Measurements from ENCODE around the gene AOPEP.

DNA sequence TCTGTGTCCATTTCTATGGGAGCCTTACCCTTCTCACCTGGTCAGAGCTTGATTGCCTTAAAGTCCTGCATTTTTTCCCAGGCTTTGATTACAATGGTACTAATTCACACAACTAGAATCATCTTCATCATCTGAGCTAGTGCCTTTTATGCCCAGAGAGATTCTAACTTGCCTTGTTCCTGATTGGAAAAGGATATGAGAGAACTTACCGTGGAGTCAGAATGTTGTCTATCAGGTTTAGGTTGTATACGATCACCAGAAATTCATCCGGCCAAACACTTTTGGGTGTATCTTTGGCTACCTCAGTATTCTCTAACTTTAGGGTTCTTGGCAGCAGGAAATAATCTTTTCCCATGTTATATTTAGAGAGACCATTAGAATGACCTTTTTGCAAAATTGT is 71.7 kb downstream of the AOPEP start:
- TF ChIP-seq, protein P1, sequence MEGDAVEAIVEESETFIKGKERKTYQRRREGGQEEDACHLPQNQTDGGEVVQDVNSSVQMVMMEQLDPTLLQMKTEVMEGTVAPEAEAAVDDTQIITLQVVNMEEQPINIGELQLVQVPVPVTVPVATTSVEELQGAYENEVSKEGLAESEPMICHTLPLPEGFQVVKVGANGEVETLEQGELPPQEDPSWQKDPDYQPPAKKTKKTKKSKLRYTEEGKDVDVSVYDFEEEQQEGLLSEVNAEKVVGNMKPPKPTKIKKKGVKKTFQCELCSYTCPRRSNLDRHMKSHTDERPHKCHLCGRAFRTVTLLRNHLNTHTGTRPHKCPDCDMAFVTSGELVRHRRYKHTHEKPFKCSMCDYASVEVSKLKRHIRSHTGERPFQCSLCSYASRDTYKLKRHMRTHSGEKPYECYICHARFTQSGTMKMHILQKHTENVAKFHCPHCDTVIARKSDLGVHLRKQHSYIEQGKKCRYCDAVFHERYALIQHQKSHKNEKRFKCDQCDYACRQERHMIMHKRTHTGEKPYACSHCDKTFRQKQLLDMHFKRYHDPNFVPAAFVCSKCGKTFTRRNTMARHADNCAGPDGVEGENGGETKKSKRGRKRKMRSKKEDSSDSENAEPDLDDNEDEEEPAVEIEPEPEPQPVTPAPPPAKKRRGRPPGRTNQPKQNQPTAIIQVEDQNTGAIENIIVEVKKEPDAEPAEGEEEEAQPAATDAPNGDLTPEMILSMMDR (conservative IDR thresholded peaks at IDR 0.05), result no peak
- no peak for TF ChIP-seq ZFX (IDR thresholded peaks at IDR 0.05)
